Stimulated activated CD4-positive, alpha-beta T cell treated with anti-CD3 and anti-CD28 coated beads, TNF-alpha, amount 100 ng/mL, for 1 hour (primary cell): Measurements from ENCODE around the gene CTRB1.
"Not testable (repeated sequence)": the region's sequence is repeated elsewhere in the genome, so short reads cannot be mapped to it uniquely, and the experiment has no call there.

Experiments
- DNase-seq, 3 donors: peaks; one replicate each; pipeline ENCODE4 v3.0.0-alpha.2; 2020; ENCODE audit warnings: low read depth in 3 of 3, low spot score in 1 of 3

The CTRB1 gene

GRCh38 chr16:75239542-75240122 lies 20.8 kb downstream of the CTRB1 start:
- DNase-seq = no peak

- not testable (repeated sequence) for DNase-seq
Observed at GRCh38 chr16:75240633-75241032, 21.8 kb downstream of the CTRB1 start.

GRCh38 chr16:75241412-75241811 lies 22.6 kb downstream of the CTRB1 start:
- DNase-seq = no peak

- DNase-seq = no peak
Observed at GRCh38 chr16:75241955-75242354, 23.2 kb downstream of the CTRB1 start.

GRCh38 chr16:75242436-75243078 lies 23.8 kb downstream of the CTRB1 start:
- not testable (repeated sequence) for DNase-seq

- DNase-seq = no peak
Observed at GRCh38 chr16:75243667-75244224, 25.0 kb downstream of the CTRB1 start.

- no peak for DNase-seq
Observed at GRCh38 chr16:75244225-75244809, 25.5 kb downstream of the CTRB1 start.

GRCh38 chr16:75244844-75245758 lies 26.3 kb downstream of the CTRB1 start:
- no peak for DNase-seq

GRCh38 chr16:75246504-75247205 lies 27.9 kb downstream of the CTRB1 start:
- DNase-seq = no peak

- DNase-seq = no peak
Observed at GRCh38 chr16:75247249-75247648, 28.5 kb downstream of the CTRB1 start.

- DNase-seq = no peak
Observed at GRCh38 chr16:75248142-75248535, 29.4 kb downstream of the CTRB1 start.

GRCh38 chr16:75248536-75249380 lies 30.0 kb downstream of the CTRB1 start:
- no peak for DNase-seq

- no peak for DNase-seq
Observed at GRCh38 chr16:75249441-75249840, 30.7 kb downstream of the CTRB1 start.

- no peak for DNase-seq
Observed at GRCh38 chr16:75250089-75250808, 31.5 kb downstream of the CTRB1 start.

- no peak for DNase-seq
Observed at GRCh38 chr16:75250809-75251279, 32.1 kb downstream of the CTRB1 start.

GRCh38 chr16:75251280-75252048 lies 32.7 kb downstream of the CTRB1 start, which contains the start of gene BCAR1:
Gene BCAR1, minus strand, starts transcription at chr16:75251624. Its CDS starts 142 bp downstream, at chr16:75251482.
- no peak for DNase-seq

- no peak for DNase-seq
Observed at GRCh38 chr16:75252049-75252864, 33.5 kb downstream of the CTRB1 start.
